ENCODE results near the gene PTPRO. TPM values are rescaled to one million over a fixed set of nuclear protein-coding genes. Genes with fewer than 3 reads are reported as not detected.

Gene PTPRO
- total RNA-seq, 1 experiment from 2014 or later, result not detected

DNA sequence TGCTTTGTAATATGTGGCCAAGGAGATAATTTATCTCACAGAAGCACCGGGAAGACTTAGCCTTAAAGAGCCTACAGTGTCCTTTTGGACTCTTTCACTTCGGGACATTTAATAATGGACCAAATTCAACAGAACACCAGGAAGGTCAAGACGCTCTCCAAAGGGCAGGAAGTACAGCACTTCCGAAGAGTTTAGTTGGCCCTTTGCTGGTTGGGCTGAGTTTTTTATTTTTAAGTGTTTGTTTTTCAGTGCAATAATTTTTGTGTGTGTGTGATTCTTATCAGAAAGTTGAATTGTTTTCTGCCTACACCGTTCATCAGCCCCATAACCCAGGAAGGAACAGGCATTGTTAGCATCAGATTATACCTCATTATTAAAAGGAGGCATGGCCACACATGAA, 273.9 kb downstream of the PTPRO start:
- Histone ChIP-seq H3K4me1 (ENCODE audit: insufficient read depth, low read length) (peaks cover 29% of the 10 kb centered on the region), H3F3A (ENCODE audit: low read length, unreplicated experiment) (peaks cover 5% of the 10 kb centered on the region), H3K27me3 (ENCODE audit: low read length) (no peaks in the 10 kb centered on the region), H3K27ac (ENCODE audit: low read length) (no peak overlapping the region), H3K4me2 (ENCODE audit: low read length) (no peak overlapping the region), H3K9ac (ENCODE audit: low read length) (no peak overlapping the region), H3K4me3 (ENCODE audit: low read length) (no peak overlapping the region), H3K9me3 (ENCODE audit: low read length) (no peaks in the 10 kb centered on the region), H3K9me2 (replicated peaks; ENCODE audit: low read length) (no peaks in the 10 kb centered on the region), H4K20me1 (ENCODE audit: low read length) (no peaks in the 10 kb centered on the region), H2AFZ (ENCODE audit: low read length) (no peak overlapping the region), H3K79me2 (ENCODE audit: low read length) (no peaks in the 10 kb centered on the region), H3K36me3 (ENCODE audit: low read depth, low read length) (no peaks in the 10 kb centered on the region)
- CTCF ChIA-PET, result no interaction called here
- DNase-seq (no peak), ATAC-seq (no peak)
- BruUV-seq (replicated peaks), result no TSS peak
- TF ChIP-seq, protein P1, sequence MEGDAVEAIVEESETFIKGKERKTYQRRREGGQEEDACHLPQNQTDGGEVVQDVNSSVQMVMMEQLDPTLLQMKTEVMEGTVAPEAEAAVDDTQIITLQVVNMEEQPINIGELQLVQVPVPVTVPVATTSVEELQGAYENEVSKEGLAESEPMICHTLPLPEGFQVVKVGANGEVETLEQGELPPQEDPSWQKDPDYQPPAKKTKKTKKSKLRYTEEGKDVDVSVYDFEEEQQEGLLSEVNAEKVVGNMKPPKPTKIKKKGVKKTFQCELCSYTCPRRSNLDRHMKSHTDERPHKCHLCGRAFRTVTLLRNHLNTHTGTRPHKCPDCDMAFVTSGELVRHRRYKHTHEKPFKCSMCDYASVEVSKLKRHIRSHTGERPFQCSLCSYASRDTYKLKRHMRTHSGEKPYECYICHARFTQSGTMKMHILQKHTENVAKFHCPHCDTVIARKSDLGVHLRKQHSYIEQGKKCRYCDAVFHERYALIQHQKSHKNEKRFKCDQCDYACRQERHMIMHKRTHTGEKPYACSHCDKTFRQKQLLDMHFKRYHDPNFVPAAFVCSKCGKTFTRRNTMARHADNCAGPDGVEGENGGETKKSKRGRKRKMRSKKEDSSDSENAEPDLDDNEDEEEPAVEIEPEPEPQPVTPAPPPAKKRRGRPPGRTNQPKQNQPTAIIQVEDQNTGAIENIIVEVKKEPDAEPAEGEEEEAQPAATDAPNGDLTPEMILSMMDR (conservative IDR thresholded peaks at IDR 0.05; ENCODE audit: low read depth, low read length), result no peak
- no peak for TF ChIP-seq EZH2 (IDR thresholded peaks at IDR 0.05; ENCODE audit: low read length, unreplicated experiment)
- no peak for TF ChIP-seq EZH2phosphoT487 (IDR thresholded peaks at IDR 0.05; ENCODE audit: borderline replicate concordance, low read length)
- POLR2A ChIA-PET (ENCODE audit: unreplicated experiment), result no interaction called here
- intact Hi-C loops (cut with micrococcal nuclease), result no loop called here

DNA sequence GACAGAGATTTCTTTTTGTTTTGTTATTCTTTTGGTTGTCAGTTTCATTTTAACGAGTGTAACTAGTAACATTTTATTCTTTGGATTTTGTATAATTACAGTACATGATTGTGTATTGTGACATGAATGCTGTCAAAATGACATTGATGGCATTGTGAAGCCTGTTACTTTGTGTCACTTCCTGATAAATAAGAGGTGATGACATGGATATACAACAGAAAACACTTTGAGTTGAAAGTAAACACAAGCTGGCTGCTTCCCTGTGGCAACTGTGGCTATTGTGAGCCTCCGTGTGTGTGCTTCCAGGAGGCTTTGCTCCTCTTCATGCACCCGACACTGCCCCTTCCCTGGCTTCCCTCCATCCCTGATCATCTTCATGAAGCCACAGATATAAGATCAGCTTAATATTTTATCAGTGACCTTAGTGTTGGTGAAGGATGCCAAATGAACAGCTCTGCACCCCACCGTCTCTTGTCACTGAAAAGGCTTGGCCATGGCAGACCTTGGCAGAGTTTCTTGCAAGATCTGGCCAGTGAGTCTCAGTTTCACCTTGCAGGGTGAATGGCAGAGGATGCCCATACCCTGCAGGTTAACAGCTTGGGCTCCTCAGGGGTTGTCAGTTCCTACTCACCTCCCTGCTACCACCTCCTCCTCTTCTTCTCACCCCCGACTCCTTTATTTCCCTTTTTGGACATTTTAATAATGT, 275.0 kb downstream of the PTPRO start:
- H3K9me2 ChIP-seq (replicated peaks; ENCODE audit: low read length), result no peaks in the 10 kb centered on the region
- CTCF ChIA-PET, result no interaction called here

More for the DNA sequence above, 275.0 kb downstream of the PTPRO start:
- no peak overlapping the region for H3K9ac ChIP-seq (ENCODE audit: low read length)
- H3F3A ChIP-seq (ENCODE audit: low read length, unreplicated experiment), result peaks cover 8% of the 10 kb centered on the region
- no peaks in the 10 kb centered on the region for H3K79me2 ChIP-seq (ENCODE audit: low read length)
- BruUV-seq (replicated peaks), result no TSS peak
- POLR2A ChIA-PET (ENCODE audit: unreplicated experiment), result no interaction called here
- DNase-seq, result no peak
- no peaks in the 10 kb centered on the region for H4K20me1 ChIP-seq (ENCODE audit: low read length)
- intact Hi-C loops (cut with micrococcal nuclease), result no loop called here
- H3K27me3 ChIP-seq (ENCODE audit: low read length), result no peaks in the 10 kb centered on the region
- no peak overlapping the region for H2AFZ ChIP-seq (ENCODE audit: low read length)
- no peaks in the 10 kb centered on the region for H3K9me3 ChIP-seq (ENCODE audit: low read length)
- no peak for ATAC-seq
- peaks cover 39% of the 10 kb centered on the region for H3K4me1 ChIP-seq (ENCODE audit: insufficient read depth, low read length)
- H3K27ac ChIP-seq (ENCODE audit: low read length), result no peak overlapping the region
- H3K4me2 ChIP-seq (ENCODE audit: low read length), result no peak overlapping the region
- no peaks in the 10 kb centered on the region for H3K36me3 ChIP-seq (ENCODE audit: low read depth, low read length)
- no peak overlapping the region for H3K4me3 ChIP-seq (ENCODE audit: low read length)
- TF ChIP-seq, protein P1 (conservative IDR thresholded peaks at IDR 0.05; ENCODE audit: low read depth, low read length), result no peak
- TF ChIP-seq EZH2phosphoT487 (IDR thresholded peaks at IDR 0.05; ENCODE audit: borderline replicate concordance, low read length) (no peak), EZH2 (IDR thresholded peaks at IDR 0.05; ENCODE audit: low read length, unreplicated experiment) (no peak)
